ENCODE results near the gene LRRTM4.
"Not testable (repeated sequence)": the region's sequence is repeated elsewhere in the genome, so short reads cannot be mapped to it uniquely, and the experiment has no call there.

The LRRTM4 gene

GRCh38 chr2:76829374-76830234 is 692.6 kb downstream of the LRRTM4 start:
- no peak for DNase-seq

- DNase-seq = no peak
Observed at GRCh38 chr2:76826691-76827090, 695.5 kb downstream of the LRRTM4 start.

- DNase-seq = no peak
Observed at GRCh38 chr2:76825140-76825970, 696.8 kb downstream of the LRRTM4 start.

GRCh38 chr2:76821731-76822130 is 700.4 kb downstream of the LRRTM4 start:
- no peak for DNase-seq

GRCh38 chr2:76813084-76813483 is 709.1 kb downstream of the LRRTM4 start:
- DNase-seq = no peak

GRCh38 chr2:76812156-76812555 is 710.0 kb downstream of the LRRTM4 start:
- no peak for DNase-seq

- no peak for DNase-seq
Observed at GRCh38 chr2:76809136-76809535, 713.0 kb downstream of the LRRTM4 start.

GRCh38 chr2:76808732-76809131 is 713.4 kb downstream of the LRRTM4 start:
- DNase-seq = no peak

- no peak for DNase-seq
Observed at GRCh38 chr2:76793647-76794334, 728.4 kb downstream of the LRRTM4 start.

GRCh38 chr2:76781313-76781712 is 740.9 kb downstream of the LRRTM4 start:
- DNase-seq = not testable (repeated sequence)

GRCh38 chr2:76763276-76763675 is 758.9 kb downstream of the LRRTM4 start:
- no peak for DNase-seq

GRCh38 chr2:76760367-76760704 is 761.8 kb downstream of the LRRTM4 start:
- DNase-seq = no peak

GRCh38 chr2:76759634-76760366 is 762.4 kb downstream of the LRRTM4 start:
- no peak for DNase-seq

- peak; percentile 24 for DNase-seq
Observed at GRCh38 chr2:76752506-76752905, 769.7 kb downstream of the LRRTM4 start.

GRCh38 chr2:76749858-76750257 is 772.3 kb downstream of the LRRTM4 start:
- DNase-seq = no peak

GRCh38 chr2:76748581-76749296 is 773.4 kb downstream of the LRRTM4 start:
- peak; percentile 35 for DNase-seq

- no peak for DNase-seq
Observed at GRCh38 chr2:76745605-76746004, 776.6 kb downstream of the LRRTM4 start.

- DNase-seq = no peak
Observed at GRCh38 chr2:76737607-76738006, 784.6 kb downstream of the LRRTM4 start.

GRCh38 chr2:76733736-76734135 is 788.4 kb downstream of the LRRTM4 start:
- DNase-seq = no peak

GRCh38 chr2:76731157-76731556 is 791.0 kb downstream of the LRRTM4 start:
- DNase-seq = no peak

- DNase-seq = no peak
Observed at GRCh38 chr2:76730021-76730420, 792.2 kb downstream of the LRRTM4 start.

GRCh38 chr2:76721226-76721625 is 801.0 kb downstream of the LRRTM4 start:
- DNase-seq = no peak
